Measurements from ENCODE around the gene FANCF. TPM values are rescaled to one million over a fixed set of nuclear protein-coding genes. Genes with fewer than 3 reads are reported as not detected.
A peak's percentile ranks its signal among the peaks of the same experiment; 100 is the strongest.

FANCF gene
- total RNA-seq, 2 donors from 2014 or later = 19.7 to 28.7 TPM

DNA sequence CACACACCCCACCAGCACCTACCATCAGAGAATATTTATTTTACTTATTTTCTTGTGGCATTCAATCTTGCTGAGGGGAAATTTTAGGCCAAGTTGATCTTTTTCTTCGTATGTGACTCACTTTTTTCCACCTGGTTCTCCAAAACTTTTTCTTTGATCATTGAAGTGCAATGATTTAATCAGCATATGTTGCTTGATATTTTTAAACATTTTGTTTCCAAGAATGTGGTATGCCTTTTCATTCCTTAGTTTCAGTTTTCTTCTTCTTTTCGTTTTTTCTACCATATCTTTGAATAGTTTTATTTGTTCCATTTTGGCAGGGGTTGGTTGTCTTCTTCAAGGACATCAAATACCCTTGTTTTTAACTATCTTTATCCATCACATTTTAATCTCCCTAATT, 28.6 kb downstream of the FANCF start:
- H3K4me1 ChIP-seq (ENCODE audit: control insufficient read depth, insufficient read depth, low read length) = no peaks in the 10 kb centered on the region
- no peaks in the 10 kb centered on the region for H3K4me1 Mint-ChIP-seq
- TF ChIP-seq, protein P1, sequence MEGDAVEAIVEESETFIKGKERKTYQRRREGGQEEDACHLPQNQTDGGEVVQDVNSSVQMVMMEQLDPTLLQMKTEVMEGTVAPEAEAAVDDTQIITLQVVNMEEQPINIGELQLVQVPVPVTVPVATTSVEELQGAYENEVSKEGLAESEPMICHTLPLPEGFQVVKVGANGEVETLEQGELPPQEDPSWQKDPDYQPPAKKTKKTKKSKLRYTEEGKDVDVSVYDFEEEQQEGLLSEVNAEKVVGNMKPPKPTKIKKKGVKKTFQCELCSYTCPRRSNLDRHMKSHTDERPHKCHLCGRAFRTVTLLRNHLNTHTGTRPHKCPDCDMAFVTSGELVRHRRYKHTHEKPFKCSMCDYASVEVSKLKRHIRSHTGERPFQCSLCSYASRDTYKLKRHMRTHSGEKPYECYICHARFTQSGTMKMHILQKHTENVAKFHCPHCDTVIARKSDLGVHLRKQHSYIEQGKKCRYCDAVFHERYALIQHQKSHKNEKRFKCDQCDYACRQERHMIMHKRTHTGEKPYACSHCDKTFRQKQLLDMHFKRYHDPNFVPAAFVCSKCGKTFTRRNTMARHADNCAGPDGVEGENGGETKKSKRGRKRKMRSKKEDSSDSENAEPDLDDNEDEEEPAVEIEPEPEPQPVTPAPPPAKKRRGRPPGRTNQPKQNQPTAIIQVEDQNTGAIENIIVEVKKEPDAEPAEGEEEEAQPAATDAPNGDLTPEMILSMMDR (conservative IDR thresholded peaks at IDR 0.05) = no peak
- H3K4me3 Mint-ChIP-seq = no peak overlapping the region
- no peak overlapping the region for H3K27ac ChIP-seq (ENCODE audit: low read depth, low read length)
- no peaks in the 10 kb centered on the region for H3K36me3 ChIP-seq (ENCODE audit: control insufficient read depth, insufficient read depth, low read length)
- H3K9me3 ChIP-seq (ENCODE audit: control insufficient read depth, low read length) = no peaks in the 10 kb centered on the region
- H3K27ac Mint-ChIP-seq = no peak overlapping the region
- H3K9ac ChIP-seq (ENCODE audit: extremely low read depth, low read length, poor library complexity, severe bottlenecking) = no peak overlapping the region
- H3K4me3 ChIP-seq (ENCODE audit: low read length) = no peak overlapping the region
- no peak for DNase-seq
- no peaks in the 10 kb centered on the region for H3K27me3 ChIP-seq (ENCODE audit: control insufficient read depth, insufficient read depth, low read length, poor library complexity, severe bottlenecking)
- no peaks in the 10 kb centered on the region for H3K27me3 Mint-ChIP-seq (ENCODE audit: insufficient read depth)
- no peaks in the 10 kb centered on the region for H3K36me3 Mint-ChIP-seq (ENCODE audit: low read depth)
- no peaks in the 10 kb centered on the region for H3K9me3 Mint-ChIP-seq
- 88 to 100% methylated on average over 1 to 2 of the region's 2 CpGs for WGBS, 2 experiments (ENCODE audit: insufficient coverage in 1 of 2, insufficient read length in 1 of 2)

DNA sequence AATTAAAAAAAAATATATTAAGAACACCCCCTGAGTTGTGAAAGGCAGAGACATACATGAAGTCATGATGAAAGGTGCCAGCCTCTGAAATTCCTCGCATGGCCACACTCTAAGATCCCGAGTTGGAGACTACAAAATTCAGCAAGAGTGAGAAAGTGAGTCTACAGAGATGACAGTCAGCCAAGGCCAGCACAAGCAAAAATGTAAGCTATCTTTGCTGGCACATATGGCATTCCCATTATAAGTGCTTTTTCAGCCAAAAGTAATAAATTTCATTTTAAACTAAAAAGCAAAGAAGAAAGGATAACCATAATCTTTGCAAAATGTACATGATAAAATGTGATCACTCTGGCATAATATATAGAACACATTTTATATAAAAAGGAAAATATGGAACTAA, 40.6 kb downstream of the FANCF start:
- no peak overlapping the region for H3K27ac ChIP-seq (ENCODE audit: low read depth, low read length)
- no peak overlapping the region for H3K9ac ChIP-seq (ENCODE audit: extremely low read depth, low read length, poor library complexity, severe bottlenecking)
- H3K36me3 ChIP-seq (ENCODE audit: control insufficient read depth, insufficient read depth, low read length) = no peaks in the 10 kb centered on the region
- no peaks in the 10 kb centered on the region for H3K9me3 ChIP-seq (ENCODE audit: control insufficient read depth, low read length)
- no peaks in the 10 kb centered on the region for H3K4me1 ChIP-seq (ENCODE audit: control insufficient read depth, insufficient read depth, low read length)
- no peaks in the 10 kb centered on the region for H3K36me3 Mint-ChIP-seq (ENCODE audit: low read depth)
- no peak overlapping the region for H3K4me3 ChIP-seq (ENCODE audit: low read length)
- no peak for DNase-seq
- WGBS, 2 experiments (ENCODE audit: insufficient coverage in 1 of 2, insufficient read length in 1 of 2) = 84 to 88% methylated on average over 2 of the region's 2 CpGs
- no peaks in the 10 kb centered on the region for H3K27me3 ChIP-seq (ENCODE audit: control insufficient read depth, insufficient read depth, low read length, poor library complexity, severe bottlenecking)
- no peaks in the 10 kb centered on the region for H3K27me3 Mint-ChIP-seq (ENCODE audit: insufficient read depth)
- TF ChIP-seq, protein P1 (conservative IDR thresholded peaks at IDR 0.05) = no peak
- H3K4me3 Mint-ChIP-seq = no peak overlapping the region
- no peak overlapping the region for H3K27ac Mint-ChIP-seq
- H3K4me1 Mint-ChIP-seq = no peaks in the 10 kb centered on the region
- H3K9me3 Mint-ChIP-seq = no peaks in the 10 kb centered on the region

DNA sequence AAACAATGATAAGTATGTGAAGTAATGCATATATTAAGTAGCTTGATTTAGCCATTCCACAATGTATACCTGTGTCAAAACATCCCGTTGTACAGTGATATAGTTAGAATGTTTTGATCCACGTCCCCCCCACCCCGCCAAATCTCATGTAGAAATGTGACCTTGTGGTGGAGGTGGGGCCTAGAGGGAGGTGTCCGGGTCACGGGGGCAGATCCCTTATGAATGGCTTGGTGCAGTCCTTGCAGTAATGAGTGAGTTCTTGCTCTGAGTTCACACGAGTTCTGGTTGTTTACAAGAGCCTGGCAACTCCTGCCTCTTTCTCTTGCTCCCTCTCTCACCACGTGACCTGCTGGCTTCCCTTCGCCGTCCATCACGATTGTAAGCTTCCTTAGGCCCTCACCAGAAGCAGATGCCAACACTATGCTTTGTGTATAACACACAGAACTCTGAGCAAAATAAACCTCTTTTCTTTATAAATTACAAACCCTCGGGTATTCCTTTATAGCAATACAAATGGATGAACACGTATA, 41.6 kb downstream of the FANCF start:
- H3K4me3 Mint-ChIP-seq = no peak overlapping the region
- TF ChIP-seq, protein P1 (conservative IDR thresholded peaks at IDR 0.05) = no peak
- H3K9me3 Mint-ChIP-seq = no peaks in the 10 kb centered on the region
- Histone ChIP-seq H3K36me3 (ENCODE audit: control insufficient read depth, insufficient read depth, low read length) (no peaks in the 10 kb centered on the region), H3K27me3 (ENCODE audit: control insufficient read depth, insufficient read depth, low read length, poor library complexity, severe bottlenecking) (no peaks in the 10 kb centered on the region), H3K9me3 (ENCODE audit: control insufficient read depth, low read length) (no peaks in the 10 kb centered on the region), H3K4me1 (ENCODE audit: control insufficient read depth, insufficient read depth, low read length) (no peaks in the 10 kb centered on the region), H3K9ac (ENCODE audit: extremely low read depth, low read length, poor library complexity, severe bottlenecking) (no peak overlapping the region), H3K4me3 (ENCODE audit: low read length) (no peak overlapping the region), H3K27ac (ENCODE audit: low read depth, low read length) (no peak overlapping the region)
- H3K36me3 Mint-ChIP-seq (ENCODE audit: low read depth) = no peaks in the 10 kb centered on the region
- no peaks in the 10 kb centered on the region for H3K27me3 Mint-ChIP-seq (ENCODE audit: insufficient read depth)
- H3K4me1 Mint-ChIP-seq = no peaks in the 10 kb centered on the region
- 90 to 94% methylated on average over 5 to 11 of the region's 12 CpGs for WGBS, 2 experiments (ENCODE audit: insufficient coverage in 1 of 2, insufficient read length in 1 of 2)
- H3K27ac Mint-ChIP-seq = peak overlapping the region; percentile 68
- peak; percentile 41 for DNase-seq
